Keratinocyte (primary cell): ENCODE data around the gene ALDH1L1.

ENCODE experiments used
- CTCF ChIP-seq, 3 experiments: IDR thresholded peaks in 1 of 3; conservative IDR thresholded peaks in 1 of 3; optimal IDR thresholded peaks in 1 of 3; 2 replicates in 2 of 3; 3 replicates in 1 of 3; pipeline versions ENCODE3 to v1.5.1; 2011; ENCODE audit warnings: low read length in 3 of 3, mild to moderate bottlenecking in 3 of 3, moderate library complexity in 2 of 3, control low read depth in 1 of 3, inconsistent platforms in 1 of 3; ENCODE audit not compliant: insufficient read depth in 2 of 3; ENCODE audit errors: extremely low read depth in 1 of 3
- EZH2 ChIP-seq: IDR thresholded peaks from one replicate; pipeline ENCODE4 v1.6.1; 2012; ENCODE audit warnings: inconsistent platforms, mild to moderate bottlenecking, low read length, moderate library complexity

GRCh38 chr3:126109146-126109879 is 71.1 kb downstream of the ALDH1L1 start:
- TF ChIP-seq EZH2 (no peak), CTCF (optimal IDR thresholded peaks at IDR 0.05 in 1 of 3, IDR thresholded peaks at IDR 0.05 in 1 of 3, conservative IDR thresholded peaks at IDR 0.05 in 1 of 3; ENCODE audit: extremely low read depth in 1 of 3, insufficient read depth in 2 of 3, low read length in 3 of 3) (no peak)
